Fibroblast of the aortic adventitia (primary cell): ENCODE data around the gene PCDHGA6. TPM values are rescaled to one million over a fixed set of nuclear protein-coding genes. Genes with fewer than 3 reads are reported as not detected.
"Not testable (repeated sequence)": the region's sequence is repeated elsewhere in the genome, so short reads cannot be mapped to it uniquely, and the experiment has no call there.

Experiments
- DNase-seq: peaks from one replicate; pipeline ENCODE4 v3.0.0-alpha.2; 2010; ENCODE audit warnings: low read depth
- H3K4me3 ChIP-seq: 2 replicates; pipeline ENCODE4 v1.5.1; 2011; ENCODE audit warnings: low read depth, mild to moderate bottlenecking, control low read depth, low read length, moderate library complexity
- CTCF ChIP-seq: IDR thresholded peaks from 2 replicates; pipeline ENCODE4 v1.5.1; 2011; ENCODE audit warnings: mild to moderate bottlenecking, low read length, control low read depth, inconsistent platforms; ENCODE audit not compliant: insufficient read depth
- total RNA-seq: library from RNA; depleted of rRNA; stranded (reverse); fragments of >200 nt; gene quantifications from 2 replicates; pipeline ENCODE4 v1.2.3, GENCODE V29; 2012; ENCODE audit warnings: low replicate concordance

The PCDHGA6 gene
- total RNA-seq, 1 donor = 7.4 TPM

DNA sequence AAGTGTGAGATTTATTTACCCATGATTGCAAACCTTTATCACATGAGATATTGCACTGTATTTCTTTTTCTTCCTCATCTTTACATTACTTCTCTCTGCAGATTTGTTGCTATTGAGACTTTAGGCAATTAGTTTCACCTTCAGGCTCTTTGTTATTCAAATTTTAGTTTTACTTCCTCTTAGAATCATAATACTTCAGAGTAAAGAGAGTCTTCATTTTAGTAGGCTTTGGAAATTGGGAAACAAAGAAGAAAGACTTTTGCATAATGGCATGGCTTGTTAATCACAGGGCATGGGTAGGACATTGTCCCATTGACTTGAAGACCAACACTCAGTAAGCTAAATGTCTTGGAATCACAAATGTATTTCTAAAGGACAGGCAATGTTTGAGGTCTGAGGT is 11.0 kb upstream of the PCDHGA6 start:
- H3K4me3 ChIP-seq = no peak overlapping the region
- DNase-seq = no peak
- TF ChIP-seq CTCF = no peak

- no peak for TF ChIP-seq CTCF
- peak within 1 kb of the TSS; percentile 47 for H3K4me3 ChIP-seq
- peak; percentile 49 for DNase-seq
These were observed 9.6 kb upstream of the PCDHGA6 start, which contains the start of gene PCDHGA5 for GRCh38 chr5:141363952-141364660. Gene PCDHGA5, plus strand, starts transcription at chr5:141364162. Its CDS starts 169 bp downstream, at chr5:141364331.

- no peak for DNase-seq
- H3K4me3 ChIP-seq = no peak overlapping the region
- TF ChIP-seq CTCF = no peak
These were observed 7.4 kb upstream of the PCDHGA6 start for GRCh38 chr5:141366016-141366896.

DNA sequence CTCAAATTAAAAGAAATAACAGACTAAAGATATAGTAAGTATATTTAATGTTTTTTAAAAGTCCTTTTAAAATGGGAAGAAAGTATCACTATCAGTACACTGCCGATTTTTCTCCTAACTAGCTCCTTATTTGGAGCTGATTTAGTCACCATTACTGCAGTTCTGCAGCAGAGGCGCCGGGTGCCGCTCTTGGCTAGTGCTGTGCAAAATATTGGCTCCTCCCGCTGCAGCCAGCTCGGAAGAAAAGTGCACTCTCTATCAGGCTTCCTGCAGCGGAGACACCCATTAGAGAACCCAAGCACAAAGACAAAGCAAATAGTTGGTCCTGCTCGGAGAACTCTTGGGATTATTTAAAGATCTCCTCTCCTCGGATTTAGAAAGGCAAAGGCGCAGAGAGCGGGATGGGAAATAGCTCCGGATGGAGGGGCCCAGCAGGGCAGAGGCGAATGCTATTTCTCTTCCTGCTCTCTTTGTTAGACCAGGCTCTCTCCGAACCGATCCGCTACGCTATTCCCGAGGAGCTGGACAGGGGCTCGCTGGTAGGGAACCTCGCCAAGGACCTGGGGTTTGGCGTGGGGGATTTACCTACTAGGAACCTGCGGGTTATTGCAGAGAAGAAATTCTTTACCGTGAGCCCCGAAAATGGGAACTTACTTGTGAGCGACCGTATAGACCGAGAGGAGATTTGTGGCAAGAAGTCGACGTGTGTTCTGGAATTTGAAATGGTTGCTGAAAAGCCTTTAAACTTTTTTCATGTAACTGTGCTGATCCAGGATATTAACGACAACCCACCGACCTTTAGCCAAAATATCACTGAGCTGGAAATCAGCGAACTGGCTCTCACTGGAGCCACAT is 3.5 kb upstream of the PCDHGA6 start, which contains the start of gene PCDHGB3:
TSS of gene PCDHGB3 (plus strand) at position 249 of the 855 bp plus-strand sequence. CDS start at position 402, 153 bp downstream.
- peak; percentile 76 for DNase-seq
- TF ChIP-seq CTCF = peak; percentile 64
- H3K4me3 ChIP-seq = peak within 1 kb of the TSS; percentile 57

- H3K4me3 ChIP-seq = no peak overlapping the region
- DNase-seq = no peak
- no peak for TF ChIP-seq CTCF
These were observed 1.9 kb upstream of the PCDHGA6 start for GRCh38 chr5:141371572-141372475.

DNA sequence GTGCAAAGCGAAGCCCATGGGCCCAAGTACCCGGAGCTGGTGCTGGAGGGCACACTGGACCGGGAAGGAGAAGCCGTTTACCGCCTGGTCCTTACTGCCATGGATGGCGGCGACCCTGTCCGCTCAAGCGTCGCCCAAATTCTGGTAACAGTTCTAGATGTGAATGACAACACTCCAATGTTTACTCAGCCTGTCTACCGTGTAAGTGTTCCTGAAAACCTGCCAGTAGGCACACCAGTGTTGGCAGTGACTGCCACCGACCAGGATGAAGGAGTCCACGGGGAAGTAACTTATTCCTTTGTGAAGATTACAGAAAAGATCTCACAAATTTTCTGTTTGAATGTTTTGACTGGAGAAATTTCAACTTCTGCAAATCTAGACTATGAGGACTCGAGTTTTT is 936 bp downstream of the PCDHGA6 start:
- H3K4me3 ChIP-seq = no peak overlapping the region
- no peak for TF ChIP-seq CTCF

GRCh38 chr5:141375444-141376155 is 1.9 kb downstream of the PCDHGA6 start:
- not testable (repeated sequence) for H3K4me3 ChIP-seq, DNase-seq

More for the DNA sequence above, 936 bp downstream of the PCDHGA6 start:
- DNase-seq = no peak
